Mucosa of gallbladder (tissue), 1 donor: ENCODE results near the gene CIB2. TPM values are rescaled to one million over a fixed set of nuclear protein-coding genes. Genes with fewer than 3 reads are reported as not detected.

Experiments
- DNase-seq: peaks from one replicate; pipeline ENCODE4 v3.0.0-alpha.2; 2020; ENCODE audit warnings: low spot score
- total RNA-seq: library from RNA; stranded (reverse); gene quantifications from one replicate; pipeline ENCODE4 v1.2.1, GENCODE V29; 2021
- donor health status: DM: no; HTN: no; CAD: no.

The CIB2 gene
- total RNA-seq, 1 donor from 2014 or later: 4.0 TPM

GRCh38 chr15:78107471-78107870, 23.8 kb downstream of the CIB2 start:
- DNase-seq: no peak

DNA sequence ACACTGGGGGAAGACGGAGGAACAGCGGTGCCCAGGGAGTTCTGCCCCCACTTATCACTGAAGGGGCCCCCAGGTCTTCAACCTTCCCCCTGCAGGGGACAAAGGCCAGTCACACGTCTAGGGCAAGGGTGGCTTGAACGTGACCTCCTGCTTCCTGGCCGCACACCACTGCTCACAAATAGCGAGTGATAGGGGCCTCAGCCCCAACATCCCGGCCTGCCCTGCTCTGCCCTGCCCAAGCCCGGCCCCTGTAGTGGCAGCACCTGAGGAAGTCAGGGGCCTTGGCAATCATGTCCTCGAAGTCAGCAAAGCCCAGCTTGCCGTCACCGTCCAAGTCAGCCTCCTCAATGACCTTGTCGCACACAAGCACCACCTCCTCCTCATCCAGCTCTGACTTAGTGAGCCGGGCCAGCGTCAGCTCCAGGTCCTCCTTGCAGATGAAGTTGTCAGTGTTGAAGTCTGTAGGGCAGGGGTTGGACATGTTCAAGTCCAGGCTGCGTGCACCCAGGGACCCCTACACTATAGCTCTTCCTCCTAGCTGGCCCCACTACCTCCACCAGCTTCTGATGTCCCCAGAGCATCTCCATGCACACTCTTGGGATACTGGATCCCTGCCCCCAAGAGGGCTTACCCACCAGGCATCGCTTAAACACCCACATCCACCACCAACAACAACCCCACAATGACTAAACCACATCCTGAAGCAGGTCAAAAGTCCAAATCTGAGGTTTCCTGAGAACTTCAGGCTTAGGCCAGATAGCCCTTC, 25.6 kb downstream of the CIB2 start:
- DNase-seq: no peak

DNA sequence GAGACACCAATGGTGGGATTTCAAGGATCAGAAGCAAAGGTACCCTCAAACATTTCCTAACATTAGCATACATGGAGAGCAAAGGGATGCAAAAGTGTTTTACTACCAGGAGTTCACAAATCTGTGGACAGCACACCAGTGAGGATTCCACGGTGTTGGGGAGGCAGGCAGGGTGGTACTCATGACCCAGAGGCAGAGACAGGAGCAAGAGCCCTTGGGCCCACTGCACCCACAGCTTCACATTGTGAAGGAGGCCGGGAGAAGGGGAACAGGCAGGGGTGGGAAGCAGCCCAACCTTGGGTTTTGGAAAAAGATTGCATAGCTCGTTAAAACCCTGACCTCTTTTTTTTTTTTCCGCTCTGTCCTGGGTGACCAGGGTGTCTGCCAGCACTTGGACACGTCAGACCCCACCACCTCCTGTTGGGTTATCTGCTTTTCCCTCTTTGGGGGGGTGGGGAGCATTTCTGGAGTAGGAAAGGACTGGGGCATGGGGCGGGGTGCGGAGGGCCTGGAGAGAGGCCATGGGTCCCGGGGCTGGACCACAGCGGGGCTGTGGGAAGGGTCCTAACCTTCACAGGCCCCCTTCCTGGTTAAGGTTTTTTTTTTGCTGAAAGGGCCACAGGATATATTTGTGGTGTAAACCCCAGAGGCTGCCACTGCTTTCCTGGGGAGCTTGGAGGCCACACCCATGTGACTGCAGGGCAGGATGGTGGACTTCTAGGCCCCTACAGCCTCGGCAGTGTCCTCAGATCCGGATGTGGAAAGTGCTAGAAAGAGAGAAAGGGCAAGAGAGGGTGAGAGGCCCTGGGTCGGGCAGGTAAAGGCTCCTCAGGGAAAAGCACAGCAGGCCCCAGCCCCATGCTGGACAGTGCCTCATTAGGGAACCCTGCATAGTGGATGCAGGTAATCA, 26.4 kb downstream of the CIB2 start:
- DNase-seq: no peak

GRCh38 chr15:78104119-78104479, 27.1 kb downstream of the CIB2 start:
- DNase-seq: no peak

DNA sequence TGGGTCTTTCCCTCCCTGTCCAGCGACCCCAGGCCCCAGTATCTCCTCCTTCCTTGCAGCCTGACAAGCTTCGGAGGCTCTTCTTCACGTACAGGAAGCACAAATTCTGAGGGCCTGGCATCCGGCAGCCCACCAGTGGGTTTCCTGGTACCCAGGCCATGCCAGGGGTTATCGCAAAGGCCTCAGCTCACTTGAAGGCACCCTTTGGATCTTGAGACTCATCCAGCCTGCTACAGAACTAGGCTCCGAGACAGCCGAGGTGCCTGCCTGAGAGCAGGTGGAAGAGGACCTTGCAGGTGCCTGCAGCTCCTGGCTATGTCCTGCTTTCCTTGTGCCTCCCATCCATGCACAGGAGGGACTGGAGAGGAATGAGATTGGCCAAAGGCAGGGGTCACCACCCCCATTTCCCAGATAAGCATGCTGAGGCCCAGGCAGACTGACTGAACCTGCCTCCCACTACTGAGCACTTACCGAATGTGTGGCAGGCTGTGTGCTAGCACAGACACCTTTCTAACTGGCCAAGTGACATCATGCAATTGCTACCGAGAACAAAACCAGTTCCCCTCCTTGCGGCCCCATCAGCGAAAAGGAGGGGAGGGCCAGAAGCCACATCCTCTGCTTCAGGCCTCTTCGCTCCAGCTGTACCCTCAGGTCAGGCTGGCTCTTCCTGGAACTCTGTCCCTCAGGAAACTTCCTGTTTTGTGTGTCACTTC, 27.7 kb downstream of the CIB2 start:
- peak; percentile 32 for DNase-seq

DNA sequence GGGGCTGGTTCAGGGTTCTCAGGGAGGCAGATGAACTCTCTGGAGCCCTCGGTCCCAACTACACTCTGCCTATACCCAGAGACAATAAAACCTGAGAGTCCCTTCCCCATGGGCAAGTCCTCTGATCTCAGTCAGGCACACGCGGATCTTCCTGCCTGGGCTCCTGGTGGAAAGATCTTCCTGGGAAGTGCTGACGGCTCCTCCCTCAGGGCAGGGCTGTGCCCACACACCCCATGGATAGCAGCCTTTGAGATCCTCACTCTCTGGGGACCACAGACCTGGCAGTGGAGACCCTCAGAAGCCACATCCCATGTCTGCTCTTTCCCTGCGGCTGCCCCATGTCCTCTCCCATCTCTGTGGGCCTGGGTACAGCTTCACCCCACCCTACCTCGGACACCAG, 28.5 kb downstream of the CIB2 start:
- no peak for DNase-seq

DNA sequence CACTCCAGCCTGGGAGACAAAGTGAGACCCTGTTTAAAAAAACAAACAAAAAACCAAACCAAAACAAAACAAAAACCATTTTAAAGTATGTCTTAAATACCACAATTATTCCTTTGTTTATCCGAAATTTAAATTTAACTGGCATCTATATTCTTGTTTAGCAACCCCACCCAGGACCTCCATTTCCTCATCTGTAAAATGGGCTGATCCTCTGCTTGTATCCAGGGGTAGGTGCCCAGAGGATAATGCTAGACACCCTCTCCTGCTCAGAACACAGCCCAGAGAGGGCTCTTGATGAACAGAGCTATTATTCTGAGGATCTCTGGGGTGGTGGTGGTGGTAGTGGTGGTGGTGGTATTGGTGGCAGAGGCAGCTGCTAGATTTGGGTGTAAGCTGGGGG, 29.0 kb downstream of the CIB2 start:
- no peak for DNase-seq

- DNase-seq: no peak
Observed at GRCh38 chr15:78101423-78102105, 29.7 kb downstream of the CIB2 start.

- no peak for DNase-seq
Observed at GRCh38 chr15:78100886-78101285, 30.4 kb downstream of the CIB2 start.

GRCh38 chr15:78098131-78098755, 33.0 kb downstream of the CIB2 start:
- no peak for DNase-seq

DNA sequence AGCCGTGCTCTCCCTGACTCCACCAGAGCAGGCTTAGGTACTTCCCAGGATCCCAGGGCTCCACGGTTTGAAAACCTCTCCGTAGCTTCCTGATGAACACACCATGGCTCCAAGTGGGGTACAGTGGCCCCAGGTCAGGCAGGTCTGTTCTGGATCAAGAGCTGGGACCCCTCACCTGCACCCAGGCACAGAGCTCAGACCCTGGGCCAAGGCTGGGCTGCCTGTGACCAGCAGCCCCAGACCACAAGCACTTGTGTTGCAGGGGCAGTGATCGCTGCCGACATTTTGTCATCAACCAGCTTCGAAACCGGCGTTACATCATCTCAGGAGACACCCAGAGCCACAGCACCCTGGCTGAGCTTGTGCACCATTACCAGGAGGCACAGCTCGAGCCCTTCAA, 33.6 kb downstream of the CIB2 start:
- no peak for DNase-seq

GRCh38 chr15:78093242-78094020, 37.8 kb downstream of the CIB2 start:
- peak; percentile 55 for DNase-seq

DNA sequence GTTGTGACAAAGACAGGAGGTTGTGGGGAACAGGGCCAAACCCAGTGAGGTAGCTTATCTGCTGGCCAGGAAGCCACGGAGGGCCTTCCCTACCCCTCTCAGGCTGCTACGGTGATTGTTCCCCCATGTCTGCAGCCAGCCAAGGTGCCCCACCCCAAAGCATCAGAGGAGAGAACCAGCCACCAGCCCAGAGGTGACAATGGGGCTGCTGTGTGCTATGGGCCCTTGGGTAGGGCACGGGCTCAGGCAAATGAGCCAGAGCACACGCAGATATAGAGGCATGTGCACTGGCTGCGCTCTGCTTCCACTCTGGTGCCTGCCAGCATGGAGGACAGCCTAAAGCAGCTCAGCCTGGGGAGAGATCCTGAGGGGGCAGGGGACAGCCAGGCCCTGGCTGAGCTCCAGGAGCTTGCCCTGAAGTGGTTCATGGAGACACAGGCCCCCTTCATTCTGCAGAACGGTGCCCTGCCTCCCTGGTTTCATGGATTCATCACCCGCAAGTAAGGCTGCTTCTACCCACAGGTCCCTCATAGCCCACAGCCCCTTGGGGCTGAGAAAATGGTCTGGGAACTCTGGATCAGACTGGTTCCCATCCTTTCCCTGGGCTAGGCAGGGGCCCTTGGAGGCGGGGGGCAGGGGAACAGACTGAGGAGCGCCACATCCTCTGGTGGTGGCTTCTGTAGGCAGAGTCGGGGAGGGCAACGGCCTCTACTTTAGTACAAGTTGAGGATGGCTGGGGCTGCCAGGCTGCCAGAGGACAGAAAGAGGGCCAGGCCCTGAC, 38.8 kb downstream of the CIB2 start, which contains the start of gene SH2D7:
SH2D7 (plus strand) TSS at position 301 of the 781 bp plus-strand sequence; CDS start at position 325, 24 bp downstream.
- DNase-seq: no peak

DNA sequence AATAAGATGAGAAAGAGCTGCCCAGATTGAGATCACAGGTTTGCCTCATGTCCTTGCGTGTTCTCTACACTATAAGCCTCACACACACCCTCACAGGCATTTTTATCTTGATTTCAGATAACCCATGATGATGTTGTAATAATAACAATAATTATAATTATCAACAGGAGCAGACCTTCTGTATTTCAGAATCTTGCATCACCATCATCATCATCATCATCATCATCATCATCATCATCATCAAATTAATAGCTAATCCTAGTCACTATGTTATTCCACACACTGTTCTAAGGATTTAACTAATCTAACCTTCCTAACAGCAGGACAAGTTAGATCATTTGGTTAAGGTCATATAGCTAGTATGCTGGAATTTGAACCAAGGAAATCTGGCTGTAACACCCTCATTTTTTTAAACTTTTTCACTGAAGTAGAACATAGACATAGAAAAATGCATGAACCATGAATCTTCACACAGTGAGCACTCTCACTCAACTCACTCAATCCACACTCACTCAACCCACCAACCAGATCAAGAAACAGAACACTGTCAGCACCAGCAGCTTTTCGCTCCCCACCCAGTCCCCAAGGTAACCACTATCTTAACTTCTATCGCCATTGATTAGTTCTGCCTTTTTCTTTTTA, 40.7 kb downstream of the CIB2 start:
- DNase-seq: no peak

- DNase-seq: no peak
Observed at GRCh38 chr15:78088773-78089080, 42.5 kb downstream of the CIB2 start.

GRCh38 chr15:78087951-78088772, 43.1 kb downstream of the CIB2 start:
- DNase-seq: no peak

DNA sequence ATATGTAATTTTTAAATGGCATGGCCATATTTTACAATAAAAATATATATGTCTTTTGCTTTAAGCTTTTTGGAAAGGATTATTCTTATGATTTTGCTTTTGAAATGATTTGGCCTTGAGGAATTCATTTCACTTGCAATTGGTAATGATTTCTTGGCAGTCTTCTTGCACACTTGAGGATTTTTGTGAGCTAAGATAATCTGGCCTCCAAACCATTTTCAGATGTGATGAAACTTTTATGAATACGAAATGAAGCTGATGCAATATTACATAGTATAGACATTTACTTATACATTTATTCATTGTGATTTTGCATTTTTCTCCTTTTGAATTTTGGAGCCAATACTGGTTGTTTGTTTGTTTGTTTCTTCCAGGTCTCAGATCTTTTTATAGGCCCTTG, 45.3 kb downstream of the CIB2 start:
- DNase-seq: no peak

GRCh38 chr15:78084449-78084750, 46.8 kb downstream of the CIB2 start:
- DNase-seq: no peak
